OCI-M2 (cell line): ENCODE results near the gene CD68.
A peak's percentile ranks its signal among the peaks of the same experiment; 100 is the strongest.
"Not testable (repeated sequence)": the region's sequence is repeated elsewhere in the genome, so short reads cannot be mapped to it uniquely, and the experiment has no call there.

Source experiments
- DNase-seq: peaks from one replicate; lab custom pipeline; 2025; ENCODE audit not compliant: unreplicated experiment; lab: John Stamatoyannopoulos, UW

Gene CD68

DNA sequence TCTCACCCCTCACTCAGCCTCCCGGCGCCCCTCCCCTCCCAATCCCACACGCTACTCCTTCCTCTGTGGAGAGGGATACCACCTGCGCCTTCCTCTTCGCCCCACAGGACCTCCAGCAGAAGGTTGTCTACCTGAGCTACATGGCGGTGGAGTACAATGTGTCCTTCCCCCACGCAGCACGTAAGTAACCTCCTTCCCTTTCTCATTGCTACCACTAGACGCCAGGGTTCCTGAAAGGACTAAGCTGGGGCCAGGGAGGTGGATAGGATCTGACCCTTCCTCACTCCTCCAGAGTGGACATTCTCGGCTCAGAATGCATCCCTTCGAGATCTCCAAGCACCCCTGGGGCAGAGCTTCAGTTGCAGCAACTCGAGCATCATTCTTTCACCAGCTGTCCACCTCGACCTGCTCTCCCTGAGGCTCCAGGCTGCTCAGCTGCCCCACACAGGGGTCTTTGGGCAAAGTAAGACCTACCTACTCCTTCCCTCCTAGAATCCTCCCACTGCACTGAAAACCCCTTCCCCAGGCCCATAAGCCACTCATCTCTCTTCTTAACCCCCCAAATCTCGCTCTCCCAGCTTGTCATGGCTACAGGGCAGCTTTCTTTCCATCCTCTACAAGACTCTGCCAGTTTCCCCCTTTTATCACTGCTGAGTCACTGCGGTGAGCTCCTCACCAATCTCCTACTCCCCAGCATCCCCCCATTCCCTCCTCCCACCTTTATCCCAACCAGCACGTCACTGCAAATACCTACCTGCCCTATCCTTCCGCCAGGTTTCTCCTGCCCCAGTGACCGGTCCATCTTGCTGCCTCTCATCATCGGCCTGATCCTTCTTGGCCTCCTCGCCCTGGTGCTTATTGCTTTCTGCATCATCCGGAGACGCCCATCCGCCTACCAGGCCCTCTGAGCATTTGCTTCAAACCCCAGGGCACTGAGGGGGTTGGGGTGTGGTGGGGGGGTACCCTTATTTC, 1.5 kb downstream of the CD68 start:
- DNase-seq, result no peak

DNA sequence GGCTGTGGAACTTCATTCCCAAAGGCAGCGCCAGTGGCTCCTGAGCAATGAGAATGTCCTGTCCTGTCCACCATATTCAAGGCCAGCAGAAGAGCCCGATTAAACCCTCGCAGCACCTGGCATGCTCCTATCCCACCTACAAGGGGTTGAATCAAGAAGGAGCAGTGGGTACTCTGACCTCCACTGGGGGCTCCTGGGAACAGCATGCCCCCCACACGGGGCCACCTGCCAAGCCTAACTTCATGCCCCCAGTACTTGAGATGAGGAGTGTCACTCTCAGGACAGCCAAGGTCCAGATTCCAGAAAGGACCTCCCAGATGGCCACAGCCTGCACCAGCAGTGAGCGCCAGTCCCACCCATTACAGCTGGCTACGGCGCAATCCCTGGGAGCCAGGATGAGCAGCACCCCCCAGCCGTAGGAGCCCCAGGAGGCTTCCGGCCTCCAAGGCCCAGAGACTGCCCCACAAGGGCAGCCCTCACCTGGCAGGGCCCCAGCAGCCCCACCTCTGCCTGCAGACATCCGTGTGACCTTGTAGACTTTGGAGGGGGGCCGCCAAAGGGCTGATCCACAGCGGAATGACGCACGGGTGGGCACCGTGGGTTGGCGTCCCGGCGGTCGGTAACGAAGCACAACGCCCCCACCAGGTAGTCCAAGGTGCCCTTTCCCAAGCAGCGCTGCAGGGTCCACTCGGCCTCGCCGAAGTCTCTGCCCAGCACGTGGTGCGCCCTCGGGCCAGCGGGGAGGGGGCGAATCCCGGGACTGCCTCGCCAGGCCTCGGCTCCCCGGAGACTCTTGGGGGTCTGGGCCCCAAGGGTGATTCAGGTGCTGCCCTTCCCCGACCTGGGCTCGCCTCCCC, 3.2 kb downstream of the CD68 start:
- DNase-seq, result no peak

DNA sequence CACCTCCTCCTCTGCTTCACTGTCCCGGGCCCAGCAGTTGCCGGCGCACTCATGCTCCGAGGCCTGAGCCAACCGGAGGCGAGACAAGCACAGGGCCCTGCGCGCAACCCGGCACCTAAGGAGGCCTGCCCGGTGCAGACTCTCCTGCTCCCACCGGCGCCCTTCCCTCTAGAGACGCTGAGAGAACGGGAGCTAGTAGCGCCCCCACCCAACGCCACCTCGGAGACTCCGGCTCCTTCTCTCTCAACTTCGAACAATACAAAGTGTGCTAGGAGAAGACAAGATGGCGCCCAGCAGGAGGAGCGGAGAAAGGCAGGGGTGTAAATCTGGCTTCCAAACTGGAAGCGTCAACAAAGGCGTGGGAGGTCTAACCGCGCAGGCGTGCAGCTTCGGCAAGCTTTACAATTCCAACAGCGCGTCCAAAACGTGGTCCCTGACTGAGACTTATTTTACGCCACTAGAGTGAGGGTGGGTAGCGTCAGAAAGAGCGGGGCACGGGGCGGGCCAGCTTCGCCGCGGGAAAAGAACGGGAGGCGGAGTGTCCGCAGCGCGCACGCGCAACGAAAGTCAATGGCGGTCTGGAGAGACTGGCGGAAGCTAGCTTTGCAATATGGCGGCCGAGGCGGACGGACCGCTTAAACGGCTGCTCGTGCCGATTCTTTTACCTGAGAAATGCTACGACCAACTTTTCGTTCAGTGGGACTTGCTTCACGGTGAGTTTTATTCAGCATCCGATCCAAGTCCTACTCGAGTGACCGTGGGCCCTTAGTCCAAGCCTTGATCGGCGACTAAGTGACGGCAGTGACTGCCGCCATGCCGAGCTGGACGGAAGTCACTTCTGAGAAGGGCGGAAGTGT, 4.0 kb downstream of the CD68 start, which contains the start of gene MPDU1:
TSS of gene MPDU1 (plus strand) at position 600 of the 857 bp plus-strand sequence. CDS start at position 611, 11 bp downstream.
- peak; percentile 91 for DNase-seq

DNA sequence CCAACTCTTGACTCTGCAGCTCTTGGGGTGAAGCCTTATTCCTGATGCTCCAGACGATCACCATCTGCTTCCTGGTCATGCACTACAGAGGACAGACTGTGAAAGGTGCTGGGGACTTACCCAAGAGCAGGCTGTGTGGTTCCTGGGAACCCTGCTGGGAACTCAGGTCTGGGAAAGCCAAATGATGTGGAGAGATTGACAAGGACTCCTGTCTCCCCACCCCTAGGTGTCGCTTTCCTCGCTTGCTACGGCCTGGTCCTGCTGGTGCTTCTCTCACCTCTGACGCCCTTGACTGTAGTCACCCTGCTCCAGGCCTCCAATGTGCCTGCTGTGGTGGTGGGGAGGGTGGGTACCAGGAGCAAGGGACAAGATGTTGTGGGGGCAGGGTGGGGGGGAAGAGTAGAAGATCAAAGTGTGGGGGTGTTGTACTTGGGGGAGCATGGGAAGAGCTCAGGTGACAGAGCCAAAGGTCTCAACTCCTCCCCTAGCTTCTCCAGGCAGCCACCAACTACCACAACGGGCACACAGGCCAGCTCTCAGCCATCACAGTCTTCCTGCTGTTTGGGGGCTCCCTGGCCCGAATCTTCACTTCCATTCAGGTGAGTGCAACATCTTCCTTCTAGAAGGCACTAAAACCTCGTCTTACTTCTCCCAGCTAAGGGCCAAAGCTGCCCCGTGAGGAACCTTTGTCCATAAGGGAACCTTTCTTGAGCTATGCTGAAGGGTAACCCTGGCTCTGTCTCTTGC, 7.4 kb downstream of the CD68 start:
- no peak for DNase-seq

DNA sequence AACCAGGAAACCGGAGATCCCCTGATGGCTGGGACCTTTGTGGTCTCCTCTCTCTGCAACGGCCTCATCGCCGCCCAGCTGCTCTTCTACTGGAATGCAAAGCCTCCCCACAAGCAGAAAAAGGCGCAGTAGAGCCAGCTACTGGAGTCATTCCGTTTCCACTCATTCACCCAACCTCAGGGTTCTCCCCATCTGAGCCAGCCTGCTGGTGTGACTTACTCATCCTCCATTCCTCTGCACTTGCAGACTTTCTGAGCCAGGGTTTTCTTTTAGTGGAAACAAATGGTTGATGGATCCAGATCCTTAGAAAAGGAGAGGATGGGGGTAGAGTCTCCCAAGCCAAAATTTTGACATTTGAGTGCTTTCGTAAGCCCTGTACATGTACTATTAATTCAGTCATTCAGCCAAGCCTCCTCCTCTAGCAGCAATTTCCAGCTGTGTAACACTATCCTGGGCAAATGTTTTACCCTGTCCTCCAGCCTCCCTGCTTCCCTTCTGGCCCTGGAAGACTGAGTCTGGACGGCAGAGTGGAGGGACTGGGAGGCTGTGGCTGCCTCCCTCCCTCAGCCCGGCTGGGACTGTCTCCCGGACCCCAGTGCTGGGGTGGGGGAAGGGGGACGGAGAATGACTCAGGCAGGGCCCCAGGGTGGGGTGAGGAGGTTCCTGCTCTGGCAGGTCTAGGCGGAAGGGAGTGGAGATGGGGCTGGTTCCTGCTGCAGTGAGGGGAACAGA, 8.1 kb downstream of the CD68 start:
- no peak for DNase-seq

DNA sequence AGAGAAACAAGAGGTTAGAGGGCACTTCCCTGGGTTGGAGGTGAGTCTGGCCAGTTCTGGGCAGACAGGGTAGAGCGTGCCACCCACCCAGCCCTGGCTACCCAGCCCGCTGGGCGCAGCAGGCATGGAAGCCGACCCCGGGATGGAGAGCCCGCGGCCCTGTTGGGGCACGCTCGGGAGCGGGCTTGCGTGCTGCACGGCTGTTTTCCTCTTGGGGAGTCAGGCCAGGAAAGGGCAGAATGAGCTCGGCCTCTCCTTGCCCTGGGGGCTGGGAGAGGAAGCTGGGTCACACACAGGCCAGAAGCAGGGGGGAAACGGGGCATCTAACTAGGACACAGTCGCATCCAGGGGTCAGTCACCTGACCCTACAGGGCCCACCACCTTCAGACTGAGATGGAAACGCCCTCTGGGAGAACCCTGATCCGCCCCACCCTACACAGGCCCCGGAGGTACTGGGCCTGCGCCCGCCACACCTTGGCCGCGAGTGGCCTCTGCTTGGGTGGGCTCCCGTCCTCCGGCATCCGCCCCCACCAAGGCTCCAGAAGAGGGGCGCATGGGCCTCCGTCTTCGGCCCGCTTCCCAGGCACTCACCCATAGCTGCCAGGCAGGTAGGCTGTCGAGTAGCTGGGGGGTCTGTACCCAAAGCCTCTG, 9.2 kb downstream of the CD68 start:
- no peak for DNase-seq

DNA sequence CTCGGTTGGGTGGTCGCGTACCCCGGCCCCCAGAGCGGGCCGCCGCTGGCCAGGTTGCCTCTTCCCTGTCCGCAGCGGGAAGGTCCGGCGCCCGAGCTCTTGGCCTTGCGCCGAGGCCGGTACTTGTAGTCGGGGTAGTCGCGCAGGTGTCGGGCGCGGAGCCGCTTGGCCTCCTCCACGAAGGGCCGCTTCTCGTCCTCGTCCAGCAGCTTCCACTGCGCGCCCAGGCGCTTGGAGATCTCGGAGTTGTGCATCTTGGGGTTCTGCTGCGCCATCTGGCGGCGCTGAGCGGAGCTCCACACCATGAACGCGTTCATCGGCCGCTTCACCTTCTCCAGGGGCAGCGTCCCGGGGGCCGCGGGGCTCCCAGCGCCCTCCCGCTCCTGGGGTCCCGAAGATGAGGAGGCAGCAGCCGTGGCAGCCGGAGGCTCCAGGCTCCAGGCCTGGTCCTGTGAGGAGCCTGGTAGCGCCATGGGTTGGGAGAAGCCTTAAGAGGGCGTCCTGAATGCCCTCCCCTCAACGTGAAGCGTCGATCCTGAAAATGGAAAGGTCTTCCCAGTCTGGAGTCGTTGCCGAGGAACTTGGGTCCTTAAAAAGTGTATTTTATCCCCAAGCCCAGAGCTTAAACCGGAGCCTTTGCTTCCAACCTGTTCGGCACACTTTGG, 9.9 kb downstream of the CD68 start:
- no peak for DNase-seq

DNA sequence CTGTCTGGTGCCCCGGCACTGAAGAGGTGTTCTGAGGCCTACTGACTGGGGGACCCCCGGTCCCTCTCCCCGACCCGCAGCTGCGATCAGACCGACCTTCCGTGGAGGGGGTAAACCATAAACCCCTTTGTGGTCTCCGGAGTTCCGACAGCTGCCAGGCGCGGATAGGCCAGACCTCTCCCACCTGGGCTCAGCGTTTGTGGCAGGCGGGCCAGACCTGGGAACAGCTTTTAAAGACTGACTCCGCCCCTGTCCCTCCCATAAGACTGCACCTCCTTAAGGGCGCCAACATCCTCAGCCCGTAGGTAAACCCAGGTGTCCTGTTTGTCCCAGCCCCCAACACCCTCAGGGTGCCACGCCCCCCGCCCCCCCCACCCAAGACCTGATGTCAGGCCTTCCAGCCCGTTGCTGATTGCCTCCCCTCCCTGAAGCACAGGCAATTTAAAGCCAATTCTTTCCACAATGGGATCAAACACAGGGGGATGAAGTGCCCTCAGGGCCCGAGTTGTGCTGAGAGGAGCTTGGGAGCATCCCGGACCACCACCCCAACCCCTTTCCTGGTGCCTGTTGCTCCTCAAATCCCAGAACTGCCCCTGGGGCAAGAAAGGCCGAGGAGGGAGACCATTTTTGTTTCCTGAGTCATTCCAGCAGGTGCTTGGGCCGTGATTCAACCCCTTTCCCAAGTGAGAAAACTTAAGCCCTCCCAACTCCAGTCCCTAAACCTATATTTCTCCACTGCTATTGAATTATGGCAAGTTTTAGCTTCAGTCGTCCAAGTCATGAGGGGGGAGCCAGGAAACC, 10.7 kb downstream of the CD68 start, which contains the start of gene SOX15:
TSS of gene SOX15 (minus strand) at position 204 of the 801 bp plus-strand sequence. CDS start 418 bp downstream, outside the sequence.
- DNase-seq, result no peak

DNA sequence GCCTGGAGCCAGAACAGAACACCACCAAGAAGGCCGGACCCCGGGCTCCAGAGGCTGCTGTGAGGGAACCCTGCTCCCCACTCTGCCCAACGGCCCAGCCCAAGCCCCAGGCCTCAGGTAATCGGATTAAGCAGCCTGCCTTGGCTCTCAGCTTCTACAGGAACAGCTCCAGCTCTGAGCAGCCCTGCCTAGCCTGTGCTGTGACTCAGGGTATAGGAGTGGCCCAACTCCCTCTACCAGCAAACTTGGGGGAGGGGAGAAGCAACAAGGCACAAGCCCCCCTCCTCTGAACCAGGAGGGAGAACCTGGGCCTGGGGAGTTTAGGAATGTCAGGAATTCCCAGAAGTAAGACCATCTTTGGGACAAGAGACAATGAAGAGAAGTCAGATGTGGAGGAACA, 11.3 kb downstream of the CD68 start:
- no peak for DNase-seq

DNA sequence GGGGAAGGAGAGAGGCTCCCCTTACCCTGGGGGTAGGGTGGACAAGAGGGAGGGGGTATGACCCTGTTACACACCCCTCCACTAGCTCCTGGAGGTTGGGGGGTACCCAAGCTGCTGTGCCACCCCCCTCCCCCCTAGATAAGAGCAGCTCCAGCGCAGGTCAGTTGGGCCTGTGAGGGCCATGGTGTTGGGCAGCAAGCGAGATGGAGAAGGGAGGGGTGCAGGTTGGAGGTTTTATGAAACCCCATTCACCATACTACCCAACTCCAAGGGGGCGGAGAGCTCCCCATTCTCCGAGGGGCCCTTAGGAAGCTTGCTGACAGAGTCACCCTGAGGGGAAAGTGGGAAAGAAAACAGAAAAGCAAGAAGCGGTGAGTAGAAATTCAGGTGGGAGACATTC, 12.2 kb downstream of the CD68 start:
- no peak for DNase-seq

DNA sequence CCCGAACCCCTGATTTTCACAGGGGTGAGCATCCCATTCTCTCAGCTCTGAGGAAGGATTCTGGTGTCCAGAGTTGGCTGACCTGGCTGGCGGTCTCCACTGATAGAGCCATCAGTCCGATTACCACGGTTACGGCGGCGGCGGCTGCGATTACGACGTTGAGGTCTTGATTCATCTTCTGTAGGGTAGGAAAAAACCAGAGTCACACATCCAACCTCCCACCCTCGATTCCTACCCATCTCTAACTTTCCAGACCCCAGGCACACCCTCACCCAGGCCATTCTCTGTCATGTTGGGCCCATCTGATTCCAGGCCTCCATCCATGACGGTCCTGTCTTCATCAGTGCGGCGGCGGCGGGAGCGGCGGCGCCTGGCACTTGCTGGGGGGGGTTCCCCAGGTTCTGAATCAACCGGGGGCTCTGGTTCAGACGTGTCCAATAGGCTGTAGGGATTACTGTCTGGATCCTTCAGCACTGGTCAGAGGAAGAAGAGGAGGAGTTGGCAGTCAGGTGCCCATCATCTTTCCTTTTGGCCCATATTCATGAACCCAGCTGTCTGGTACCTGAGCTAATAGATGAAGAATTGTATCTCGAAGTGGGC, 13.1 kb downstream of the CD68 start:
- DNase-seq, result no peak

DNA sequence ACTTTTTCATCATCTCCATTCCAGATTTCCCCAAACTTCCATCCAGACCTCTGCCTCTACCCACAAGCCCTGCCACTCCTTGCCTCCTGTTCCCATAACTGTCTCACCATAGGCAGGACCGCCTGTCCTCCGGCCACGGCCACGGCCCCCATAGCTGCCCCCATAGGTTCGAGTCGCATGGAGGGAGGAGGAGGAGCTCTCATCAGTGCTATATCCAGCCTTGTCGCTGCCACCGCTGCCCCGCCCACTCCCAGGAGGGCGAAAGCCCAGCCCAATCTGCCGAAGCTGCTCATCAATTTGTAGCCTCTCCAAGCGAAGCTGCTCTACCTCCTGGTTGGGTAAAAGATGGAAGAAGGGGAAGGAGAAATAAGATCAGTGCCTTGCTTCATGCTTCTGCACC, 13.9 kb downstream of the CD68 start:
- DNase-seq, result no peak

DNA sequence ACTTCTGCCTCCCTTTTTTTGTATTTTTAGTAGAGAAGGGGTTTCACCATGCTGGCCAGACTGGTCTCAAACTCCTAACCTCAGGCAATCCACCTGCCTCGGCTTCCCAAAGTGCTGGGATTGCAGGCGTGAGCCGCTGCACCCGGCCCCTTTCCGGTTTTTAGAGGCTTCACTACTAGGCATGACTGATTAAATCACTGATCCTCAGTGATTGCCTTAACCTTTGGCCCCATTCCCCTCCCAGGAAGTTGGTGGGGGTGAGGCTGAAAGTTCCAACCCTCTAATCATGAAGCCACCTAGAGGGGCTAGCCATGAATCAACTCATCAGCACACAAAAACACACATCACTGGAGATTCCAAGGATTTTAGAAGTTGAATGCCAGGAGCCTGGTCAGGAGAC, 18.1 kb downstream of the CD68 start:
- DNase-seq, result not testable (repeated sequence)

DNA sequence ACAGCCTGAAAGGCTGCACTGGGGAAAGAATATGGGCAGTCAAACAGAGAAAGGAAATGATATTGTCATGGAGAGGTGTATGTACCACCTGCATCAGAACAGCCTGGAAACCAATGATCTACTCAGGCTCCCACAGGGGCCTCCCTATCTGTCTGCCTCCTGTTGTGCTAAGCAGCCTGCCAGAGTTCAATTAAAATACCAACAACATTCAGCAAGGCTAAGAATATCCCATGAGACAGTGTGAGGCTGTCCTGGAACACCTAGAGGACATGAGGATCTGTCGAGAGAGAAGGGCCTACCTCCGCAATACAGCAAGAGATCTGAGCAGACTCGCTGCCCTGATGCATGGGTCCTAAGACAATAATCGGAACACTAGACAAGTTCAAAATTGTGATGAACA, 26.8 kb downstream of the CD68 start:
- DNase-seq, result no peak

DNA sequence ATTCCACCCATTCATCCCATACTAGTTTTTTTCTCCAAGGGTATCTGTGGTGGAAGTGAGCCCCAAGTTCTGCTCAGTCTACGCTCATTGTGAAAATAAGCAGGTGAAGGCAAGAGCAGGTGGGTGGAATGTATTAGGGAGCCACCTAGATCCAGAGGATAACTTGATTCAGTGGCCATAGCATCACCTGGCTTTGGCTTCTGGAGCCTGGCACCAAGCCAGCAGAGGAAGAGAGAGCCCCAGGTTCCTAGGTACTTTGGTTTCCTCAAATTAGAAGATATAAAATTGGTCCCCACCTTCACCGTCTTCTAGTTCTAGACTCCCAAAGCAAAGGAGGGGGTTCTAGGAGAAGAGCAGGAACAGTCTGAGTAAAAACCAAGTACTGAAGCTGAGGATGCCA, 31.2 kb downstream of the CD68 start:
- no peak for DNase-seq

DNA sequence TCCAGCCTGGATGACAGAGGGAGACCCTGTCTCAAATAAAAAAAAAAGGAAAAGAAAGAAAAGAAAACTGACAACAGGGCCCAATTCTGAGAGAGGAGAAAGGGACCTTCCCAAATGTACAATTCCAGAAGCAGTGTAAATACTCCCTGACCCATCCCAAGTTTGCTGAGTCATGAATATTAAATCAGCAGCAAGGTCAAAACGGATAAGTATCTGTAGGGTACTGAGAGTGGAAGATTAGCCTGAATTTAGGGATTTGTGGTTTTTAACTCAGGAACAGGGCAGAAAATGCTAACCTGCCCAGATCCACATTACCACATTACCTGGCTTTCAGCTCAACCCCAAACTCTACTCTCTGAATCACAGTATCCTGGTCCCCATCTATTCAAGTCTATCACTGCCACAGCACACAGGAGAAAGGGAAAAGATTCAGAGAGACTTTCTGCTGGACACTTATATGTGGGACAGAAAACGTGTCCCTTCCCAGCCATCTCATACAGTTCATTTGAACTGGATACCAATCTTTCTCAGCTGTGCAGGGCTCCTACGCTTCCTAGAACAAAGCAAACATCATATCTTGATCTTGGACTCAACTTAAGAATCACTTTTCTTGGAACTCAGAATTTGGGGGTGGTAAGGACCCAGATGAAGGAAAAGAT, 32.3 kb downstream of the CD68 start:
- no peak for DNase-seq

DNA sequence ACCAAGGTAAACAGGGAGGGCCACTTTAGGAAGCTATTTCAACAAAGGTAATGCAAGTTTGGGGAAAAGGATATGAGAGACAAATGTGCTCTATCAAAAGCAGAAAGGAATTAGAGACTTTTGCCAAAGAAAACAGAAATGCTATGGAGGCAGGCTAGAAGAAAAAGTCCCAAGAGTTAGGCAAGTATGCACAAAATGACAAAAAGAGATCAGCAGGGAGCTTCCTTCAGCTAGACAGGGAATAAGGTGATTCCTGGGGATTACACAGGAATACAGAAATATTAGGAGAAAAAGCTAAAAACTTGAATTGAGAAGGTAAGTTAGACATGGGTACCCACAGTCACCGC, 32.8 kb downstream of the CD68 start:
- no peak for DNase-seq
